Stimulated activated CD8-positive, alpha-beta memory T cell treated with anti-CD3 and anti-CD28 coated beads, Interleukin-4, amount 100 ng/mL, for 1 hour (primary cell): ENCODE measurements around the gene SNURF.
"Not testable (repeated sequence)": the region's sequence is repeated elsewhere in the genome, so short reads cannot be mapped to it uniquely, and the experiment has no call there.

Source experiments
- DNase-seq, 2 donors: peaks; one replicate each; pipeline ENCODE4 v3.0.0-alpha.2; 2020; ENCODE audit warnings: low read depth in 2 of 2, low spot score in 1 of 2

Gene SNURF

GRCh38 chr15:24954783-24955530, at the start of gene SNURF, which contains the start of gene SNRPN:
Gene SNURF (plus strand): TSS chr15:24954987. CDS start chr15:24955049, 62 bp downstream.
Gene SNRPN (plus strand): TSS chr15:24954987. CDS start chr15:24974454, 19,467 bp downstream.
- DNase-seq, result peak; percentile 11 to 29

DNA sequence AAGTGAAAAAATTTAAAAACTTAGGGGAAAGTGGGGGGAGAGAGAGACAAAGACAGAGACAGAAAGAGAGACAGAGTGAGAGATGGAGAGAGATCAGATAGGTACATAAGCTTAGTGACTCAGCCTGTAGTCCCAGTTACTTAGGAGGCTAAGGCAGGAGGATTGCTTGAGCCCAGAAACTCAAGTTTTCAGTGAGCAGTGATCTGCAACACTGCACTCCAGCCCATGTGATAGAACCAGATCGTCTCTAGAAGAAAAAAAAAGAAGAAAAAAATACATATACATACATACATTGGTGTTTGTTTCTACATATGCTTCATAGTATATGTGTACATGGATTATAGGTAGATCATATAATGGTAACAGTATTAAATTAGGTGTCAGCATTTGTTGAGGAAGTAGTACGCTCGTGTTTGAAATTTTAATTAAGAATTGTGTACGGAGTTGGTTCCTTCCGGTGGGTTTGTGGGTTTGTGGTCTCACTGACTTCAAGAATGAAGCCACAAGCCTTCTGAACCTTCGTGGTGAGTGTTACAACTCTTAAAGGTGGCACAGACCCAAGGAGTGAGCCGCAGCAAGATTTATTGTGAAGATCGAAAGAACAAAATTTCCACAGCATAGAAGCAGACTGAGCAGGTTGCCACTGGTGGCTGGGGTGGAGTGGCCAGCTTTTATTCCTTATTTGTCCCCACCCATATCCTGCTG, 38.3 kb upstream of the SNURF start:
- no peak for DNase-seq

- no peak for DNase-seq
These were observed 37.4 kb upstream of the SNURF start for GRCh38 chr15:24917431-24917830.

DNA sequence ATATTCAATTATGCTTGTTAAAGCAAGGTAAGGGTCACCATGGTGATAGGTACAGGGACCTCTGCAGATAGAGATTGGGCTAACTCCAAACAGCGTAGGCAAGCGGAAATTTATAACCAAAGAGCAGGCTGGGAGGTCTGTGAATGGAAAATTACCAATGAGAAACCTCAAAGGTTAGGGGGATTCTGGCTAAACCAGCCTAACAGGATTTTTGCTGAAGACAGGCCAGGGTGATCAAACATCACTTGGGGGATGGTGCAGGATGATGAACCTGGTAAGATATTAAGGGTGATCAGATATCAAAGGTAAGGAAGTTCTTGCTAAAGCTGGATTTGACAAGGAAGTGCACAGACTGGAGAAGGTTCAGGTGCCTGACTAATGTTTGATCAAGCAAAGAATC, 35.3 kb upstream of the SNURF start:
- no peak for DNase-seq

GRCh38 chr15:24922781-24923180, 32.0 kb upstream of the SNURF start:
- DNase-seq, result not testable (repeated sequence)

- no peak for DNase-seq
These were observed 30.6 kb upstream of the SNURF start for GRCh38 chr15:24924153-24924552.

DNA sequence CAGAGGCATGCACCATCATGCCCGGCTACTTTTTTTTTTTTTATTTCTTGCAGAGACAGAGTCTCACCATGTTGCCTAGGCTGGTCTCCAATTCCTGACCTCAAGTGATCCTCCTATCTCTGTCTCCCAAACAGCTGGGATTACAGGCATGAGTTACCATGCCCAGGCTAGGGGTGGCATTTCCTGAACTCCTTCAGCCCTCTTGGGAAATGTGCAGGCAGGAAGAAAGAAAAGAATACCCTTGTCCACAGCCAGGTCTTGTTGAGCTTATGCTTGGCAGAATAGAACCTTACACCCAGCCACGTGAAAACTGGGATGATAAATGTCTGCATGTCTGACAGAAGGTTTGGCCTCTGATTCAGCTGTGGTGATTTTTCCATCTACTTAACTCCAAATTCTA, 30.2 kb upstream of the SNURF start:
- DNase-seq, result no peak

DNA sequence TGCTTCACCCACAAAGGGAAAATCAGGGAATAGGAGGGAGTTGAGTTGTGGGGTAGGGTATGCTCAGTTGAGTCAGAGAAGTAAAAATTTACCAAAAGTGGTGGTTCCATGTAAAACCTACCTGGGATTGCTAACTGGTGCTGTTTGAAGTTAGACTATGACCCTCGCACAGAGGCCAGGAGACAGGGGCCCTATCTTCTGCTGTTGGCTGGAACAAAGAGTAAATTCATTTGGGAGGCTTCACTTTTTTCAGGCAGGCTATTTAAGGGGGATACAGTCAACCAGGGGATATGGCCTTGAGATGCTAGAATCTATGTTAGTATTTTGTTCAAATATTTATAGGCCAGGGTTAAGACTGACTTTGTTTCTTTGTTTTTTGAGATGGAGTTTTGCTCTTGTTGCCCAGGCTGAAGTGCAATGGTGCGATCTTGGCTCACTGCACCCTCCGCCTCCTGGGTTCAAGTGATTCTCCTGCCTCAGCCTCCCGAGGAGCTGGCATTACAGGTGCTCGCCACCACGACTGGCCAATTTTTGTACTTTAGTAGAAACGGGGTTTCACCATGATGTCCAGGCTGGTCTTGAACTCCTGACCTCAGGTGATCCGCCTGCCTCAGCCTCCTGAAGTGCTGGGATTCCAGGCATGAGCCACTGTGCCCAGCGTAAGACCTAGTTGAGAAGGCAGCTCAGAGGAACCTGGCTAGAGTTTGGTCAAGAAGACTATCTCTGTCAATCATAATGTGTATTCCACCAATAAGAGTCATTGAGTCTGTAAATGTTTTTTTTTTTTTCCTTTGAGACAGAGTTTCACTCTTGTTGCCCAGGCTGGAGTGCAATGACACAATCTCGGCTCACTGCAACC, 22.7 kb upstream of the SNURF start:
- DNase-seq, result not testable (repeated sequence)

DNA sequence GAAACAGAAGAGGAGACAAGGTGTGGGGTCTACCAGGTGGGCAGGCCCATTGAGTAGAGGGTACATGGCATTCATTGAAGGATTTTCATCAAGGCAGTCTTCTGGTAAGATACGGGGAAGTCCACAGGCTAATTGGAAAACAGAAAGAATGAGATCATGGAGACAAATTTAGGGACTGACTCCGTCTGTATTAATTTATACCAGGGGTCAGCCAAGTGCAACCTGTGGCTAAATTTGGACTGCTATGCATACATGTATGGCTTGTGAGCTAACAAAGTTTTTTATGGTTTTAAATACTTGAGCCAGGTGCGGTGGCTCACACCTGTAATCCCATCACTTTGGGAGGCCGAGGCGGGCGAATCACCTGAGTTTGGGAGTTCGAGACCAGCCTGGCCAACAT, 21.1 kb upstream of the SNURF start:
- no peak for DNase-seq

DNA sequence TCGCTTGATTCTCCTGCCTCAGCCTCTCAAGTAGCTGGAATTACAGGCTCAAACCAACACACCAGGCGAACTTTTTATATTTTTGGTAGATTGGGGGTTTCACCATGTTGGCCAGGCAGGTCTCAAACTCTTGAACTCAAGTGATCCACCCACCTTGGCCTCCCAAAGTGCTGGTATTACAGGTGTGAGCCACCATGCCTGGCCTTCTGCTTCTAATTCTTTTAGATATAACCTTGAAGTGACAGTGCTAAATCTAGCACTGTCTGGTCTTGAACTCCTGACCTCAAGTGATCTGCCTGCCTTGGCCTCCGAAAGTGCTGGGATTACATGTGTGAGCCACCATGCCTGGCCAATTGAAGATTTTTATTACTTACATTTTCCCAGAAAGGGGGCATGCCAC, 16.6 kb upstream of the SNURF start:
- DNase-seq, result not testable (repeated sequence)

DNA sequence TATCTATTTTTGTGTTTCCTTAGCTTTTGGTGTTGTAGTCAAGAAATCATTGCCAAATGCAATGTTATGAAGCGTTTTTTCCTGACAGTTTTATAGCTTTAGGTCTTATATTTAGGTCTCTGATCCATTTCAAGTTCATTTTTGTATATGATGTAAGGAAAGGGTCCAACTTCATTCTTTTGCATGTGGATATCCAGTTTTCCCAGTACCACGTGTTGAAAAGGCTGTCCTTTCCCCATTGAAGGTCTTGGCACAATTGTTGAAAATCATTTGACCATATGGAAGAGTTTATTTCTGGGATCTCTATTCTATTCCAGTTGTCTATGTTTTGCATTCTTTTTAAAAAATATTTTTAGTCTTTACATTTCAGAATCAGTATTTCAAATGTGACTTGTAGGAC, 14.6 kb upstream of the SNURF start:
- DNase-seq, result no peak

DNA sequence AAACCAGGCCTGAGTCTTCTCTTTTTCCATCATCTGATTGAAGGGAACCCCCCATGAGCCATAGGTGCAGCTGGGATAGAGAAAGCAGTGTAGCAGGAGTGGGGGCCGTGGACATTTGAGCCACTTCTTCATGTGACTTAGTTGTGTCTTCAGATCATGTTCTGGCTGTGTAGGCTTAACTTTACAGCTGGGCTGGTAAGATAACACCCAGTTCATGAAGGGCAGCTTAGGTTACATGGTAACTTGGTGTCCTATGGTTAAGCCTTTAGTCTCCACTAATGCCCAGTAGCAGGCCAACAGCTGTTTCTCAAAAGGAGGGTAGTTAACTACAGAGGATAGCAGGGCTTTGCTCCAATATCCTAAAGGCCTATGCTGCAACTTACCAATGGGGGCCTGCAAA, 11.4 kb upstream of the SNURF start:
- no peak for DNase-seq

DNA sequence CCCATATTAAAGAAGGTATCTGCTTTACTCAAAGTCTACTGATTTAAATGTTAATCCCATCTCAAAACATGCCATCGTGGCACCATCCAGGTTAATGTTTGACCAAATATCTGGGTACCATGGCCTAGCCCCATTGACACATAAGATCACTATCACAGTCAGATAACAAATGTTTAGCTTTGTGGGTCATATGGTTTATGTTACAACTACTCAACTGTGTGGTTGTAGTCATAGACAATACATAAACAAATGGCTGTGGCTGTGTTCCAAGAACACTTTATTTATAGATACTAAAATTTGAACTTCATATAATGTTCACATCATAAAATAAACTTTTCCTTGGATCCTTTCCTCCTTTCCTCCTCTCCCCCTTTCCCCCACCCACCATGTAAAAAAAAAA, 9.8 kb upstream of the SNURF start:
- DNase-seq, result no peak

DNA sequence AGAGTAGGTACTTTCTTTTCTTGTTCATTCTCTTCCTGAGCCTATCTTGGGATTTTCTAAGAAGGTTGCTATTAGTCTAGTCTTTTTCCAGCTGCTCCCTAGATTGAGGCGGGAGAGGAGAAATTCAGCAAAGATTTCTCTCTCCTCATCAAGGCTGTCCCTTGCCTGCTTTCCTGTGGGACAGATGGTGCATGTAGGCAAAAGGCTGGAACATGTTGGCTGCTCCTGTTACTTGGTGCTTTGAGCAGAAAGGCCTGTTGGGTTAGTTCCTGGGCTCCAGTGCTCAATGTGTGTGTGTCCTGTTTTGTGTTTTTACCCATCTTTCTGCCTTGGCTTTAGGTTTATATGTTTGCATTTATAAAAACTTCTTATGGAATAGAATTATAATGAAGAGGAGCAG, 9.1 kb upstream of the SNURF start:
- DNase-seq, result no peak

- no peak for DNase-seq
These were observed 6.3 kb upstream of the SNURF start for GRCh38 chr15:24948495-24948894.

DNA sequence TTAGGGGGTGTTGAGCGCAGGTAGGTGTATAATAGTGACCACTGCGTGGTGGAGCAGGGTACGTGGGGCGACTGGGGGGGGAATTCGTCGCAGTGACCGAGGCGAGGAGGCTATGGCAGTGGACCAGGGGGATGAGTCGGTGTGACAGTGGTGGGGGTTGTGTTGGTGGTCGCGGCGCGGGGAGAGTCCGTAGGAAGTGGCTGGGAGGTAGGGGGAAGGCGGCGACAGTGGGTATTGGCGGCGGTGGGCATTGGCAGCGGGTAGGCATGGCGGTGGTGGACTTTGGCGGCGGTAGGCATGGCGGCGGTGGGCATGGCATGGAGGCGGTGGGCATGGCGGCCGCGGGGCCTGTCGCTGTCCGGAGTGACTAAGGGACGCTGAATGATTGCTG, 739 bp downstream of the SNURF start:
- no peak for DNase-seq

- DNase-seq, result peak; percentile 19 to 50
These were observed 1.5 kb downstream of the SNURF start for GRCh38 chr15:24956111-24956838.

- DNase-seq, result no peak
These were observed 2.9 kb downstream of the SNURF start for GRCh38 chr15:24957691-24958090.

DNA sequence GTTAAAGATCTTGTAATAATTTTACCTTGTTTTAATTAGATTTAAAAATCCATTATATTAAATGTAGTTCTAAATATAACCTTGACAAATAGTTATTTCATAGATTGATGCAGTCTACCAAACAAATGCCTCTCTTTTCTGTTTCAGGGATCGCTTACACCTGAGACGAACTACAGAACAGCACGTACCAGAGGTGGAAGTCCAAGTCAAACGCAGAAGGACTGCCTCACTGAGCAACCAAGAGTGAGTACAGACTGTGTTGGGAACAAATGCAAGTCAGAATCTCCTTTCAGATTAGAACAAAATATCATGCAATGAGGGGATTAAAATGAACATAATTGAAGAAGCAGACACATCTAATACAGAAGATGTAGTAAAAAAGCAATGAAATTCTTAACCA, 7.2 kb downstream of the SNURF start:
- DNase-seq, result no peak

DNA sequence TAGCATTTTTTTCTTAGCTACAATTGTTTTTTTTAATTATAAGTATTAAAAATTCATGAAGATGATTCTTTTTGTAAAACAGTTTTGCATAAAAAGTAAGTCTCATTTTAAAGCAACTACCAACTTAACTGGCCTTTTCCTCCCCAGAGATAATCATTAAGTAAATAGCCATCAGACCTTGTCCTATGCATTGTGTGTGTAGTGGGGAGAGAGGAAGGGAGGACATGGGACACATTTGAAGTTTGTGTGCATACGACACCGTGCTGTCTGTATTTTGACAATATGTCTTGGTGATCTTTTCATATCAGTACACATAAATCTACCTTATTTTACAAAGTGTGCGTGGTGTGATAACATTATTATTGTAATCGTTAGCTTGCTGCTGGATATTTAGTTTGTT, 8.1 kb downstream of the SNURF start:
- no peak for DNase-seq
